IMR-90 (cell line): ENCODE data around the gene MAPK10. TPM values are rescaled to one million over a fixed set of nuclear protein-coding genes. Genes with fewer than 3 reads are reported as not detected.

Experiments
- microRNA-seq, 2 experiments: library from miRNA; stranded (forward) in 1 of 2; unstranded in 1 of 2; fragments of 10-50 nt in 1 of 2; fragments of <30 nt in 1 of 2; gene quantifications in 1 of 2; microRNA quantifications in 1 of 2; one replicate each; pipeline versions ENCODE3 to v1.1.0; 2013 to 2020; ENCODE audit not compliant: insufficient read depth in 1 of 2, insufficient read length in 1 of 2, unreplicated experiment in 1 of 2
- polyA plus RNA-seq, 3 experiments: library from polyadenylated mRNA; depleted of rRNA; stranded (reverse); fragments of >200 nt; gene quantifications; 2 replicates each; pipeline ENCODE4 v1.2.3, GENCODE V29; 2012; ENCODE audit warnings: low replicate concordance in 1 of 3
- small RNA-seq, 5 experiments: library from RNA; depleted of rRNA; stranded (forward); fragments of <200 nt; gene quantifications; one replicate each; pipeline ENCODE3, GENCODE V24; 2012
- total RNA-seq: library from RNA; depleted of rRNA; stranded (reverse); fragments of >200 nt; gene quantifications from 2 replicates; pipeline ENCODE4 v1.2.3, GENCODE V29; 2012; rRNA removed

MAPK10 gene
- total and polyA plus RNA-seq, 2 of the 4 experiments (the other 2 are of a cell fraction) = 2.8 to 6.5 TPM

Small RNA genes within 50 kb of the gene (microRNA-seq; reads per million reads assigned to microRNA genes)
- not detected for gene RN7SKP96 (ENCODE audit: insufficient read depth, insufficient read length)

Small RNA genes within 50 kb of the gene (small RNA-seq; reads per million reads assigned to genes)
- 0 reads per million in 5 experiments for gene RN7SKP96

Other genes starting within 250 kb of the MAPK10 start
- 29.0 and 31.4 TPM in 2 replicates for gene PTPN13, start 234.3 kb upstream of the MAPK10 start, total RNA-seq
- gene PTPN13, start 234.3 kb upstream of the MAPK10 start, polyA plus RNA-seq (2012; rRNA removed) = 5.7 and 7.7 TPM in 2 replicates